Measurements from ENCODE around the gene TBL1X.

Gene TBL1X

DNA sequence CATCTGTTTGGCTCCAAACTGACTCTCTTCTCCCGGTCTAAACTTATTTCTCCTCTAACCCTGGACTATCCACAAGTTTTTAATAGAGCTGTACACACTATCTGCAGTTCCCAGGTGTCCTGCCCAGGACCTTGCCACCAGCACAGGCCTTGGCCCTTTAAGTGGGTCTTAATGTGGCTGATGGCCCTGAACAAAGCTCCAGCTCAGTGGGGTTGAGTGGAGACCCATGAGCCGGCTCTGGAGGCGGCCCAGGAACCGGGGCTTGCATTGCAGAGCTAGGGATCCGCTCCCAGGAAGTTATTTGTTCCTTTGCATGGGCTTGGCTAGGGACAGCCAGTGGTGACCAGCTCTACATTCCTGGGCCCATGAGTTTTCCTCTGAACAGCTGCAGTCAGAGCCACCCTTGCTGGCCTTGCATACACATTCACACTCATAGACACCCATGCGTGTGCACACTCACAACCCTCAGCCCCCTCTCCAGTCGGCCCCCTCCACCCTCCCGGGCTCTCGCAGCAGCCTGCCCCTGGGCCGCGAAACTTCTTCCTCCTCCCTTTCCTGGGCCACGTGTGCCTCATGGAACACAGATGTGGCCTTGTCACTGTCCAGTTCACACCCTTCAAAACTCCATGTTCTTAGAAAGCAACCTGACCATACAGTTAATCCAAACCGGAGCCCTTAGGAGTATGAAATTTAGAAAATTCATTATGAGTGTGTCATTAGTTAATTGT is 242.6 kb downstream of the TBL1X start:
- DNase-seq (ENCODE audit: low read depth in 2 of 2): no peak

DNA sequence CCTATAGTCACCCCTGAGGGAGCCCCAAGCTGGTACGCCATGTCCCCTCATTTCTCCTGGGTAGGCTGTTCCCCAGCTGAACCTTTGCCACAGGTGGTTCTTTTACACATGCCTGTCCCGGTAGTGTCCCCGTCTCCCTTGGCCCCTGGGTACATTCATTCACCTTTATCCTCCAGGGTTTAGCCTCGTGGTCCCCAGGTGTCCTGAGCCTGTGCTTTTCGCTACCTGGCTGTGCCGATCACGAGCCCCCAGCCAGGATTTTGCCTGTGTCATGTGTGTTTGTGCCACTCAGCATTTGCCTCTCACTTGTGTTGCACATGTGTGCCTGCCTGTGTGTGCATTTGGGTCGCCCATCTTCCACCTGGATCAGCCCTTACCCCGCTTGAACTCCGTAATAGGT is 243.2 kb downstream of the TBL1X start:
- no peak for DNase-seq (ENCODE audit: low read depth in 2 of 2)

- DNase-seq (ENCODE audit: low read depth in 2 of 2): peak; percentile 17 to 19
Measured at GRCh38 chrX:9708923-9709553, 244.2 kb downstream of the TBL1X start.

- DNase-seq (ENCODE audit: low read depth in 2 of 2): no peak
Measured at GRCh38 chrX:9710332-9710731, 245.5 kb downstream of the TBL1X start.

DNA sequence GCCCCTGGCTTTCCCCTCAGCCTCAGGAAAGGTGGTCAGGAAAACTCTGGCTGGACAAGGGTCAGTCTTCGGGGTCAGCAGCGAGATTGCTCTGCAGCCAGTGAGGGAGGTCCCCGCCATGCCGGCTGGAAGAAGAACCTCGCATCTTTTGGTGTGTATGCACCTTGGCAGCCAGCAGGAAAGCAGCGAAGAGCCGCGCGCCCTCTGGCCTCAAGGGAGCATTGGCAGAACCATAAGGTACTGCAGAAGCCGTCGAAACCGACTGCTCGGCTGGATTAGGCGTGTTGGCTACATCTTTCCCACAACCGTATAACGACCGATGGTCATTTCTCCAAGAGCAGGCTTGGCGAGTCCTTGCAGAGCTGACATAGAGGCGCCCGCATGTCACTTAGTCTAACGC is 252.5 kb downstream of the TBL1X start:
- DNase-seq (ENCODE audit: low read depth in 2 of 2): no peak

- no peak for DNase-seq (ENCODE audit: low read depth in 2 of 2)
Measured at GRCh38 chrX:9724711-9725110, 259.9 kb downstream of the TBL1X start.

GRCh38 chrX:9728261-9728660 is 263.4 kb downstream of the TBL1X start:
- no peak for DNase-seq (ENCODE audit: low read depth in 2 of 2)

GRCh38 chrX:9729171-9729885 is 264.5 kb downstream of the TBL1X start:
- DNase-seq (ENCODE audit: low read depth in 2 of 2): no peak

- DNase-seq (ENCODE audit: low read depth in 2 of 2): no peak
Measured at GRCh38 chrX:9730078-9730477, 265.2 kb downstream of the TBL1X start.

GRCh38 chrX:9730752-9731151 is 265.9 kb downstream of the TBL1X start:
- DNase-seq (ENCODE audit: low read depth in 2 of 2): no peak

DNA sequence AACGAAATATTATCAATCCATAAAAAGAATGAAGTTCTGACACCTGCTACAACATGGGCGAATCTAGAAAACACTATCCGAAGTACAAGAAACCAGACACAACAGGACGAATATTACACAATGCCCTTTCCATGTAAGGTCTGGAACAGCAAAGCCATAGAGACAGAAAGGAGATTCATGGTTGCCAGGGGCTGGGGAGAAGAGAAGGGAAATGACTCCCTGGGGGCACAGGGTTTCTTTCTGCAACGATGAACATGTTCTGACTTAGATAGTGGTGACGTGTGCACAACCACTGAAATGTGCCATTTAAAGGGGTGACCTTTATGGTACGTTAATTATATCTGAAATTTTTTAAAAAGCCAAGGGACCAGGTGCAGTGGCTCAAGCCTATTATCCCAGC is 272.5 kb downstream of the TBL1X start:
- no peak for DNase-seq (ENCODE audit: low read depth in 2 of 2)

DNA sequence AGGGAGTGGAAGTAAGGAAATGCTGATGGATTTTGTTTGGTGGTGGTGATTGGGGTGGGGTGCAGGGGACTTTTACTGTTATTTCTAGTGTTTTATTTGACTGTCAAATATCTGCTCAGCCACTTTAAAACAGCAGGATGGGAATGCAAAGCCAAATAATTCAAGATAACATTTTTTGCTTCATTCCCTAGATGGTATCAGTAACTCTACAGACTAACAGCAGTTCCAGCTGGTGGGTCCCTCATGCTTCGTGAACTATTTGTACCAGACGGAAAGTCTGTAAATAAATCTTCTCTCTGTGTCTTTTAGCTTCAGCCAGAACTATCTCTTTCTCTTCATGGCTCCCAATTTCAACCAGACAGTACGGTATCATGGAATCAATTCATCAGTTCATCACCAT is 273.3 kb downstream of the TBL1X start:
- no peak for DNase-seq (ENCODE audit: low read depth in 2 of 2)

GRCh38 chrX:9739130-9739529 is 274.3 kb downstream of the TBL1X start:
- DNase-seq (ENCODE audit: low read depth in 2 of 2): no peak

GRCh38 chrX:9745417-9746115 is 280.7 kb downstream of the TBL1X start:
- no peak for DNase-seq (ENCODE audit: low read depth in 2 of 2)

GRCh38 chrX:9746148-9746888 is 281.5 kb downstream of the TBL1X start:
- DNase-seq (ENCODE audit: low read depth in 2 of 2): no peak

- no peak for DNase-seq (ENCODE audit: low read depth in 2 of 2)
Measured at GRCh38 chrX:9747644-9748043, 282.8 kb downstream of the TBL1X start.

GRCh38 chrX:9749146-9749692 is 284.4 kb downstream of the TBL1X start:
- DNase-seq (ENCODE audit: low read depth in 2 of 2): no peak

- DNase-seq (ENCODE audit: low read depth in 2 of 2): no peak
Measured at GRCh38 chrX:9757366-9757765, 292.5 kb downstream of the TBL1X start.

GRCh38 chrX:9758021-9758638 is 293.3 kb downstream of the TBL1X start:
- no peak for DNase-seq (ENCODE audit: low read depth in 2 of 2)

- no peak for DNase-seq (ENCODE audit: low read depth in 2 of 2)
Measured at GRCh38 chrX:9759337-9759736, 294.5 kb downstream of the TBL1X start.

Data from fibroblast of skin of left biceps (primary cell).